Spinal cord (tissue), 10 donors: ENCODE results near the gene FUBP1. TPM values are rescaled to one million over a fixed set of nuclear protein-coding genes. Genes with fewer than 3 reads are reported as not detected.
"Not testable (repeated sequence)": the region's sequence is repeated elsewhere in the genome, so short reads cannot be mapped to it uniquely, and the experiment has no call there.

Experiments used
- DNase-seq, 6 donors: peaks; one replicate each; pipeline versions ENCODE4 v3.0.0 to v3.0.0-alpha.2; 2013 to 2015; ENCODE audit warnings: low spot score in 6 of 6, low read depth in 4 of 6
- H3K27ac ChIP-seq: one replicate; pipeline ENCODE4 v1.5.1; 2013; ENCODE audit warnings: low read depth, low read length, control low read depth
- H3K27me3 ChIP-seq: one replicate; pipeline ENCODE4 v1.6.1; 2013; ENCODE audit warnings: low read length; ENCODE audit not compliant: control insufficient read depth, insufficient read depth
- H3K36me3 ChIP-seq: one replicate; pipeline ENCODE4 v1.6.1; 2013; ENCODE audit warnings: low read length; ENCODE audit not compliant: control insufficient read depth, insufficient read depth
- H3K4me1 ChIP-seq: one replicate; pipeline ENCODE4 v1.6.1; 2013; ENCODE audit warnings: low read length; ENCODE audit not compliant: control insufficient read depth, insufficient read depth
- H3K4me3 ChIP-seq: one replicate; pipeline ENCODE4 v1.5.1; 2013; ENCODE audit warnings: low read depth, low read length, control low read depth
- H3K9me3 ChIP-seq: one replicate; pipeline ENCODE4 v1.6.1; 2013; ENCODE audit warnings: low read length; ENCODE audit not compliant: control insufficient read depth, insufficient read depth
- WGBS: methylation state at CpG from one replicate; pipeline ENCODE4 v1.1.5; 2013; ENCODE audit warnings: missing lambda C conversion rate; ENCODE audit not compliant: insufficient coverage; 5-methylcytosine and 5-hydroxymethylcytosine counted together
- polyA plus RNA-seq, 2 donors: library from polyadenylated mRNA; unstranded; fragments of 120-200 nt; gene quantifications; one replicate each; pipeline ENCODE4 v1.2.1, GENCODE V29; 2013; ENCODE audit not compliant: insufficient read length in 2 of 2
- total RNA-seq, 2 donors: library from RNA; depleted of rRNA in 1 of 2; stranded (reverse); fragments of 120-200 nt in 1 of 2; fragments of >200 nt in 1 of 2; gene quantifications; one replicate each; pipeline versions ENCODE4 v1.2.3 to v1.2.4, GENCODE V29; 2013 to 2014
- donor health status: healthy.

The FUBP1 gene
- total and polyA plus RNA-seq, 4 donors = 163 to 246 (median 210) TPM

GRCh38 chr1:77929806-77930205, 49.1 kb downstream of the FUBP1 start:
- no peak for DNase-seq
- H3K27ac ChIP-seq = no peak overlapping the region
- no peaks in the 10 kb centered on the region for H3K36me3 ChIP-seq
- no peaks in the 10 kb centered on the region for H3K27me3 ChIP-seq
- no peaks in the 10 kb centered on the region for H3K4me1 ChIP-seq
- WGBS = 100% methylated on average over 1 of the region's 2 CpGs
- no peaks in the 10 kb centered on the region for H3K9me3 ChIP-seq
- no peak overlapping the region for H3K4me3 ChIP-seq

- 80% methylated on average over 1 of the region's 4 CpGs for WGBS
- no peaks in the 10 kb centered on the region for H3K4me1 ChIP-seq
- no peak overlapping the region for H3K4me3 ChIP-seq
- H3K27me3 ChIP-seq = no peaks in the 10 kb centered on the region
- H3K9me3 ChIP-seq = no peaks in the 10 kb centered on the region
- no peak overlapping the region for H3K27ac ChIP-seq
- no peak for DNase-seq
- no peaks in the 10 kb centered on the region for H3K36me3 ChIP-seq
Observed at GRCh38 chr1:77927414-77927813, 51.5 kb downstream of the FUBP1 start.

GRCh38 chr1:77926561-77927357, 52.1 kb downstream of the FUBP1 start:
- DNase-seq = no peak
- H3K27ac ChIP-seq = no peak overlapping the region
- H3K9me3 ChIP-seq = no peaks in the 10 kb centered on the region
- H3K36me3 ChIP-seq = no peaks in the 10 kb centered on the region
- no peaks in the 10 kb centered on the region for H3K27me3 ChIP-seq
- WGBS = 75% methylated on average over 4 of the region's 13 CpGs
- H3K4me1 ChIP-seq = no peaks in the 10 kb centered on the region
- no peak overlapping the region for H3K4me3 ChIP-seq

GRCh38 chr1:77925956-77926355, 52.9 kb downstream of the FUBP1 start:
- Histone ChIP-seq H3K4me1 (no peaks in the 10 kb centered on the region), H3K27ac (no peak overlapping the region), H3K4me3 (no peak overlapping the region), H3K9me3 (no peaks in the 10 kb centered on the region), H3K27me3 (no peaks in the 10 kb centered on the region), H3K36me3 (no peaks in the 10 kb centered on the region)
- 100% methylated on average over 1 of the region's 2 CpGs for WGBS
- DNase-seq = no peak

GRCh38 chr1:77925518-77925917, 53.4 kb downstream of the FUBP1 start:
- H3K27ac ChIP-seq = no peak overlapping the region
- no peaks in the 10 kb centered on the region for H3K4me1 ChIP-seq
- H3K9me3 ChIP-seq = no peaks in the 10 kb centered on the region
- no peaks in the 10 kb centered on the region for H3K36me3 ChIP-seq
- no peak overlapping the region for H3K4me3 ChIP-seq
- WGBS = no CpG with 5 or more reads among the region's 1 CpG
- H3K27me3 ChIP-seq = no peaks in the 10 kb centered on the region
- DNase-seq = no peak

- not testable (repeated sequence) for H3K27me3 ChIP-seq, H3K4me3 ChIP-seq, H3K36me3 ChIP-seq, H3K27ac ChIP-seq, H3K4me1 ChIP-seq, H3K9me3 ChIP-seq, DNase-seq
- WGBS = no CpG with 5 or more reads among the region's 5 CpGs
Observed at GRCh38 chr1:77918918-77919317, 60.0 kb downstream of the FUBP1 start.

- Histone ChIP-seq H3K27ac (no peak overlapping the region), H3K4me3 (no peak overlapping the region), H3K9me3 (no peaks in the 10 kb centered on the region), H3K27me3 (no peaks in the 10 kb centered on the region), H3K36me3 (no peaks in the 10 kb centered on the region), H3K4me1 (no peaks in the 10 kb centered on the region)
- DNase-seq = no peak
- 100% methylated on average over 3 of the region's 4 CpGs for WGBS
Observed at GRCh38 chr1:77910116-77910515, 68.8 kb downstream of the FUBP1 start.

GRCh38 chr1:77906624-77907023, 72.2 kb downstream of the FUBP1 start:
- no peaks in the 10 kb centered on the region for H3K4me1 ChIP-seq
- DNase-seq = no peak
- H3K9me3 ChIP-seq = no peaks in the 10 kb centered on the region
- no peak overlapping the region for H3K27ac ChIP-seq
- no peaks in the 10 kb centered on the region for H3K36me3 ChIP-seq
- H3K4me3 ChIP-seq = no peak overlapping the region
- WGBS = no CpG with 5 or more reads among the region's 1 CpG
- no peaks in the 10 kb centered on the region for H3K27me3 ChIP-seq

GRCh38 chr1:77906019-77906545, 72.8 kb downstream of the FUBP1 start:
- Histone ChIP-seq H3K9me3 (no peaks in the 10 kb centered on the region), H3K27ac (no peak overlapping the region), H3K4me3 (no peak overlapping the region), H3K27me3 (no peaks in the 10 kb centered on the region), H3K36me3 (no peaks in the 10 kb centered on the region), H3K4me1 (no peaks in the 10 kb centered on the region)
- no peak for DNase-seq
- no CpG with 5 or more reads among the region's 2 CpGs for WGBS

GRCh38 chr1:77905603-77906002, 73.3 kb downstream of the FUBP1 start:
- no peaks in the 10 kb centered on the region for H3K36me3 ChIP-seq
- no peak overlapping the region for H3K4me3 ChIP-seq
- DNase-seq = no peak
- H3K27ac ChIP-seq = no peak overlapping the region
- H3K4me1 ChIP-seq = no peaks in the 10 kb centered on the region
- no peaks in the 10 kb centered on the region for H3K27me3 ChIP-seq
- WGBS = 80% methylated on average over 1 of the region's 1 CpG
- no peaks in the 10 kb centered on the region for H3K9me3 ChIP-seq
